T-helper 2 cell (primary cell): ENCODE measurements around the gene COL8A2.

Source experiments
- DNase-seq, 5 experiments: peaks; one replicate each; pipeline versions ENCODE4 v3.0.0 to v3.0.0-alpha.2; 2012 to 2022

COL8A2 gene

GRCh38 chr1:36135330-36135667 lies 10.3 kb upstream of the COL8A2 start:
- no peak for DNase-seq

GRCh38 chr1:36134505-36135329 lies 9.7 kb upstream of the COL8A2 start:
- no peak for DNase-seq

- DNase-seq = no peak
Observed at GRCh38 chr1:36134031-36134430, 9.0 kb upstream of the COL8A2 start.

- DNase-seq = no peak
Observed at GRCh38 chr1:36133484-36133883, 8.5 kb upstream of the COL8A2 start.

GRCh38 chr1:36132029-36132428 lies 7.0 kb upstream of the COL8A2 start:
- no peak for DNase-seq

- DNase-seq = no peak
Observed at GRCh38 chr1:36128905-36129206, 3.8 kb upstream of the COL8A2 start.

GRCh38 chr1:36128126-36128904 lies 3.3 kb upstream of the COL8A2 start:
- DNase-seq = no peak

GRCh38 chr1:36126797-36127500 lies 1.9 kb upstream of the COL8A2 start:
- DNase-seq = no peak

GRCh38 chr1:36126005-36126716 lies 1.1 kb upstream of the COL8A2 start:
- peak in 1 of 5 experiments; percentile 17 for DNase-seq

GRCh38 chr1:36124404-36125128 lies 456 bp downstream of the COL8A2 start:
- no peak for DNase-seq

GRCh38 chr1:36123356-36123755 lies 1.7 kb downstream of the COL8A2 start:
- peak in 1 of 5 experiments; percentile 43 for DNase-seq

- DNase-seq = no peak
Observed at GRCh38 chr1:36122062-36123030, 2.7 kb downstream of the COL8A2 start.

- no peak for DNase-seq
Observed at GRCh38 chr1:36119456-36119855, 5.6 kb downstream of the COL8A2 start.

- DNase-seq = no peak
Observed at GRCh38 chr1:36118447-36119204, 6.4 kb downstream of the COL8A2 start.

GRCh38 chr1:36116901-36117300 lies 8.1 kb downstream of the COL8A2 start:
- no peak for DNase-seq

GRCh38 chr1:36115931-36116330 lies 9.1 kb downstream of the COL8A2 start:
- no peak for DNase-seq

GRCh38 chr1:36115200-36115669 lies 9.8 kb downstream of the COL8A2 start:
- DNase-seq = no peak

GRCh38 chr1:36114371-36114770 lies 10.7 kb downstream of the COL8A2 start:
- DNase-seq = no peak

GRCh38 chr1:36112823-36113222 lies 12.2 kb downstream of the COL8A2 start:
- no peak for DNase-seq

- no peak for DNase-seq
Observed at GRCh38 chr1:36111151-36111550, 13.9 kb downstream of the COL8A2 start.
